Fibroblast of pulmonary artery (primary cell): Measurements from ENCODE around the gene ANTXR1.
A peak's percentile ranks its signal among the peaks of the same experiment; 100 is the strongest.

Source experiments
- DNase-seq: peaks from one replicate; pipeline ENCODE4 v3.0.0-alpha.2; 2010; ENCODE audit warnings: low read depth
- H3K4me3 ChIP-seq: replicated peaks from 2 replicates; pipeline ENCODE4 v1.5.1; 2011; ENCODE audit warnings: low read depth, mild to moderate bottlenecking, control low read depth, low read length, moderate library complexity
- CTCF ChIP-seq: IDR thresholded peaks from 2 replicates; pipeline ENCODE4 v1.5.1; 2011; ENCODE audit warnings: mild to moderate bottlenecking, control low read depth, low read length, inconsistent platforms; ENCODE audit errors: missing control alignments

Gene ANTXR1

GRCh38 chr2:69190743-69191404 is 177.9 kb downstream of the ANTXR1 start:
- DNase-seq = no peak
- no peak for TF ChIP-seq CTCF

DNA sequence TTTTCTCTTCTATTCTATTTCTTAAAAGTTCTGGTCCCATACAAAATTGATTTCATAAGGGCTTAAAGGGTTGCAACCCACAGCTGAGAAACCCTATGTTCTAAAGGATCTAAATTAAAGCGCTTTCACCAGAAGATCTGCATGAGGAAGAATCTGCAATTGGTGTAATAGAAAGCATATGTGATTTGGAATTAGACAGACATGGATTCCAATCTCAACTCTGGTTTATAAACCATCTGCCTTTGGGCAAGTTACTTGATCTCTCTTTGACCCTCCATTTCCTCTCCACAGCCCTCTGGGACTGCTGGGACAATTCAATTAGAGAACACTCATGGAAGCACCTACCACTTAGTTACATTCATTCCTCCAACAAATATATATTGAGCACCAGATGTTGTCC is 178.7 kb downstream of the ANTXR1 start:
- no peak overlapping the region for H3K4me3 ChIP-seq
- no peak for DNase-seq
- no peak for TF ChIP-seq CTCF

More at GRCh38 chr2:69190743-69191404, 177.9 kb downstream of the ANTXR1 start:
- no peak overlapping the region for H3K4me3 ChIP-seq

DNA sequence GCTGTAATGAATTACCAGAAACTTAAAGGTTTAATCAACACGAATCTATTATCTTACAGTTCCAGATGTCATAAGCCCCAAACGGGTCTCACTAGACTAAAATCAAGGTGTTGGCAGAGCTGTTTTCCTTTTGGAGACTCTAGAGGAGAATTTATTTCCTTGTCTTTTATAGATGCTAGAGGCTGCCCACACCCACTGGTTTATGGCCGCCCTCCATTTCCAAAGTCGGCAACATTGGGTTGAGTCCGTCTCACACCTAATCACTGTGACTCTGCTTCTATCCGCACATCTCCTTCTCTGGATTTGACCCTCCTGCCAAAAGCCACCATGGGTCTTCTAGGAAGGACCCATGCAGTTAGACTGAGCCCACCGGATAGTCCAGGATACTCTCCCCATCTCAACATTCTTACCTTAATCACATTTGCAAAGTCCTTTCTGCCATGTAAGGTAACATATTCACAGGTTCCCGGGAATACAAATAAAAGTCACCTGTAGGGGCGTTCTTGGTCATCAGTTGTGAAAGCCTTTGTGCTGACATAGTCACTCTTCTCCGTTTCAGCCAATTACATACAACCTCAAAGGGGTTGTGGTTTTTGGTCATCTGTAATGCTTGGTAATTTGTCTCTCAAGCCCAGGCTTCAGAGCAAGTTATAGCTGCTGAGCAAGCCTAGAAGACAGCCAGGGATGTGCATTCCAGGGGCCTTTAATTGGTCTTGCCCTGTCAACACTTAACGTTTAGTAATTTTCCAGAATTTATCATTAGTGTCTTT is 179.4 kb downstream of the ANTXR1 start:
- no peak for DNase-seq
- H3K4me3 ChIP-seq = no peak overlapping the region
- no peak for TF ChIP-seq CTCF

DNA sequence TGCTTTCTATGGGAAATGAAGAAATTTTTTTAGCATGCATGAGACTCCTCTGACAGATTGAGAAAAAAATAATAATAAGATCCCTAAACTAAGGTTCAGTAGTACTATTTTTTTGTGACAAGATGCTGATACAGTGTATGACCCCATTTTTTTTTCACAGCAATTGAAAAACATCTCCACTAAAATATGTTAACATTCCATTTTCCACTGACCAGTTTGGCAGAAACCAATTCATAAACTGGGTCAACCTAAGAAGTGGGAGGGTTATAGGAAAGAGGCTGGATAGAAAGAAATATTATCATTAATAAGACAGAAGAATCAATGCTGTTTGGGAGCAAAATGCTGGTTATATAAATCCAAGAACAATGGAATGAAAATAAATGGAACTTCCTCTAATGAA is 182.7 kb downstream of the ANTXR1 start:
- no peak for TF ChIP-seq CTCF
- DNase-seq = no peak
- H3K4me3 ChIP-seq = no peak overlapping the region

DNA sequence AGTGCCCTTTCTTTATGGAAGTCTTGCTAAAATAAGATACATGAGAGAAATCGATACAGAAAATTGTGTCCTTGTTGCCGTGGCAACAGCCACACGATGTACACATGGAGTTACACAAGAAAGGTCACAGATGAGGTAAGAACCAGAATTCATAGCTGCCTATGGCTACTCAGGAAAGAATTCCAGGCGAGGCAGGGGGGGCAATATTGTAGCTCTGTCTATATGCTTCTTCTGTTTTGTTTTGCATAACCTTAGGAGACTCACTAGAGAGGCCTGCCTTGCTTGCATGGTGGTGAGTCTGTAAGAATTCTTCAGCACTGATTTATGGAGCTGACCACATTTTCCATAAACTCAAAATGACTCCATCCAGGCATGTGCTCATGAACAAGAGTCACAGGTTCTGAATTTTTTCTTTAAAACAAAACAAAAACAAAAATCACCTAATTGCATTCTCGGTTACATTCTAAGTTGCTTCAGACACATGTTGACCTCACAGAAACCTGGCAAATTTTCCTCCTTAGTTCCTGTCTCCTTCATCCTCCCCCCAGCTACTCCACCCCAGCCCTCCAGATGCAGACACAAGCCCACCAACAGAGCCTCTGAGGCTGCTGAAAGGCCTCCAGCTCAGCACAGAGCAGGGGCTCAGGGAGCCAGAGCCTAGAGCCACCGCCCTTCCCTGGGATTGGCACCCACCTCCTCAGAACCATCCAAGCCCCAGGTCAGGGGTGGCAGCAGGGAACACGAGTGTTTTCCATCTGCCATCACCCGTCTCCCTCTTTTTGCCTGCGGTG is 183.5 kb downstream of the ANTXR1 start:
- no peak overlapping the region for H3K4me3 ChIP-seq
- no peak for TF ChIP-seq CTCF

GRCh38 chr2:69200107-69200520 is 187.1 kb downstream of the ANTXR1 start:
- no peak overlapping the region for H3K4me3 ChIP-seq
- no peak for TF ChIP-seq CTCF
- DNase-seq = peak; percentile 96

More for the DNA sequence above, 183.5 kb downstream of the ANTXR1 start:
- DNase-seq = peak; percentile 72
